Kidney (tissue), 14 donors: ENCODE results near the gene TUBG1. TPM values are rescaled to one million over a fixed set of nuclear protein-coding genes. Genes with fewer than 3 reads are reported as not detected.
"Not testable (repeated sequence)": the region's sequence is repeated elsewhere in the genome, so short reads cannot be mapped to it uniquely, and the experiment has no call there.

ENCODE experiments used
- DNase-seq, 5 donors: peaks; one replicate each; pipeline ENCODE4 v3.0.0-alpha.2; 2013 to 2020
- FAIRE-seq: peaks from 2 replicates; lab custom pipeline; 2012; peaks lifted over from hg19 to GRCh38; lab: Jason Lieb, UNC
- H3K27ac ChIP-seq, 2 donors: one replicate each; pipeline ENCODE4 v1.7.0; 2013; ENCODE audit warnings: low read depth in 2 of 2, low read length in 2 of 2, inconsistent platforms in 1 of 2
- H3K27me3 ChIP-seq: one replicate; pipeline ENCODE4 v1.7.1; 2013; ENCODE audit warnings: low read length, inconsistent platforms; ENCODE audit not compliant: control insufficient read depth, insufficient read depth
- H3K36me3 ChIP-seq, 3 donors: one replicate each; pipeline versions ENCODE4 v1.7.0 to v1.7.1; 2013; ENCODE audit warnings: low read length in 3 of 3, control low read depth in 1 of 3, inconsistent platforms in 1 of 3; ENCODE audit not compliant: insufficient read depth in 3 of 3, control insufficient read depth in 2 of 3
- H3K4me1 ChIP-seq, 3 donors: one replicate each; pipeline versions ENCODE4 v1.7.0 to v1.7.1; 2013; ENCODE audit warnings: low read length in 3 of 3, inconsistent platforms in 1 of 3, low read depth in 1 of 3; ENCODE audit not compliant: control insufficient read depth in 2 of 3, insufficient read depth in 2 of 3
- H3K4me3 ChIP-seq, 3 donors: one replicate each; pipeline versions ENCODE4 v1.7.0 to v1.8.1; 2013; ENCODE audit warnings: low read length in 3 of 3, control low read depth in 1 of 3, inconsistent platforms in 1 of 3
- H3K9ac ChIP-seq, 3 donors: one replicate each; pipeline versions ENCODE4 v1.7.0 to v1.7.1; 2013; ENCODE audit warnings: low read length in 3 of 3, control low read depth in 1 of 3, inconsistent platforms in 1 of 3
- H3K9me3 ChIP-seq, 3 donors: one replicate each; pipeline versions ENCODE4 v1.7.0 to v1.7.1; 2013; ENCODE audit warnings: low read length in 3 of 3, control low read depth in 1 of 3, inconsistent platforms in 1 of 3; ENCODE audit not compliant: control insufficient read depth in 2 of 3, insufficient read depth in 1 of 3
- intact Hi-C: fragments of 100-400 bp; cut with DNase I; formaldehyde crosslinking; loops from one replicate; pipeline ENCODE4 v1.11.1; 2022
- polyA plus RNA-seq: library from polyadenylated mRNA; stranded (reverse); fragments of 350-450 nt; fragmentation: Illumina TruSeq; extraction: RNeasy Lipid Tissue Mini Kit (QIAGEN cat#74804); gene quantifications from one replicate; pipeline ENCODE4 v1.2.3, GENCODE V29; 2014; ENCODE audit warnings: low read depth, low replicate concordance; ENCODE audit not compliant: insufficient read depth
- total RNA-seq: library from RNA; stranded (reverse); fragmentation: NEBNext Ultra II Directional; extraction: Animal tissue kit (Norgen Biotek cat#: 25700); gene quantifications from one replicate; pipeline ENCODE4 v1.2.1, GENCODE V29; 2021
- TF ChIP-seq, protein P1 (sequence below): IDR thresholded peaks from 3 replicates; pipeline ENCODE4 v1.5.1; 2012; ENCODE audit warnings: mild to moderate bottlenecking, moderate library complexity, borderline replicate concordance; ENCODE audit not compliant: insufficient read depth; ENCODE audit errors: extremely low read depth
- donor health status: control.
- donor health status: control.
- donor health status: control.
- donor health status: control.
- donor health status: control.
- donor health status: DM: yes; HTN: yes; CAD: no.
- donor health status: Normal renal cell carcinoma (clear cell type).

TUBG1 gene
- total and polyA plus RNA-seq, 2 donors from 2014 or later: 33.7 to 61.9 TPM

DNA sequence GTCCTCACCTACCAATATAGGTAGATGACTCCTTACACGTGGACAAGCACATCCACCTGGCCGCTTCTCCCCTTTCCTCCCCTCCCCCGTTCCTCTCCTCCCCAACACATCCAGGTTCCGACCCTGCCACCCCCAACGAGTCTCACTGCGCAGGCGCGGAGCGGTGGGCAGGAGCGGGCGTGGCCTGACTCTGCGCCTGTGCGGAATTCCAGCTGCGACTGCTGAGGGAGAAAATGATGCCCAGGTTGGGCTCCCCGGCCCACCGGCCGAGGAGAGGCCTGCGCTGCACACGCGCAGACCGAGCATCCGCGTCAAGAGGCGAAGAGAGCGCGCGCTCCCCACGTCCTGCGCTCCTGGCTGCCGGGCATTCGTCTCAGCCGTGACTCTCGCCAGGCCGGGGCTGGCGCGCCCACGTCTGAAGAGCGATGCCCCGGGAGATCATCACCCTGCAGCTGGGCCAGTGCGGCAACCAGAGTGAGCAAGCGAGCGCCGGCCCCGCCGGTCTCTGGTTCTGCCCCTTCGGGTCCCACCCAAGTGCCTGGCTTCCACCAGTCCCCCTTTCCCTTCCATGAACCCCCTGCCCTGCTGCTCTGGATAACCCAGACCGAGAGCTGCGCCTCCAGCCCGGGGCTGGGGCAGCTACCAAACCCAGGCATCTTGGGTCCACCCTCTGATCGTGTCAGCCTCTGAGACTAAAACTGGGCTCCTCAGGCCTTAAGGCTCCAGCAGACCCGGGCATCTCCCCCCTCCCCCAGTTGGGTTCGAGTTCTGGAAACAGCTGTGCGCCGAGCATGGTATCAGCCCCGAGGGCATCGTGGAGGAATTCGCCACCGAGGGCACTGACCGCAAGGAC, 49.8 kb downstream of the TUBG1 start, which contains the start of gene TUBG2:
Gene TUBG2, plus strand, starts transcription at position 206 of the 853 bp plus-strand sequence. Its CDS starts 220 bp downstream, at position 426.
- H3K36me3 ChIP-seq: peaks cover 0 to 3% (median 3%) of the 10 kb centered on the region in 3 donors
- TF ChIP-seq, protein P1, sequence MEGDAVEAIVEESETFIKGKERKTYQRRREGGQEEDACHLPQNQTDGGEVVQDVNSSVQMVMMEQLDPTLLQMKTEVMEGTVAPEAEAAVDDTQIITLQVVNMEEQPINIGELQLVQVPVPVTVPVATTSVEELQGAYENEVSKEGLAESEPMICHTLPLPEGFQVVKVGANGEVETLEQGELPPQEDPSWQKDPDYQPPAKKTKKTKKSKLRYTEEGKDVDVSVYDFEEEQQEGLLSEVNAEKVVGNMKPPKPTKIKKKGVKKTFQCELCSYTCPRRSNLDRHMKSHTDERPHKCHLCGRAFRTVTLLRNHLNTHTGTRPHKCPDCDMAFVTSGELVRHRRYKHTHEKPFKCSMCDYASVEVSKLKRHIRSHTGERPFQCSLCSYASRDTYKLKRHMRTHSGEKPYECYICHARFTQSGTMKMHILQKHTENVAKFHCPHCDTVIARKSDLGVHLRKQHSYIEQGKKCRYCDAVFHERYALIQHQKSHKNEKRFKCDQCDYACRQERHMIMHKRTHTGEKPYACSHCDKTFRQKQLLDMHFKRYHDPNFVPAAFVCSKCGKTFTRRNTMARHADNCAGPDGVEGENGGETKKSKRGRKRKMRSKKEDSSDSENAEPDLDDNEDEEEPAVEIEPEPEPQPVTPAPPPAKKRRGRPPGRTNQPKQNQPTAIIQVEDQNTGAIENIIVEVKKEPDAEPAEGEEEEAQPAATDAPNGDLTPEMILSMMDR: no peak
- peak within 1 kb of the TSS; percentile 61 to 87 (median 85) for H3K4me3 ChIP-seq
- DNase-seq: peak; percentile 96 to 98 (median 97)
- no peak for FAIRE-seq
- intact Hi-C loops: no loop called here
- H3K9ac ChIP-seq: peak within 1 kb of the TSS; percentile 37 to 75 (median 50)
- H3K4me1 ChIP-seq: peaks cover 0 to 9% (median 8%) of the 10 kb centered on the region in 3 donors
- H3K27me3 ChIP-seq: no peaks in the 10 kb centered on the region
- peak within 1 kb of the TSS; percentile 45 to 82 for H3K27ac ChIP-seq
- no peaks in the 10 kb centered on the region for H3K9me3 ChIP-seq

GRCh38 chr17:42659932-42660274, 50.4 kb downstream of the TUBG1 start:
- peak overlapping the region in 1 of 3 donors; percentile 61 for H3K4me3 ChIP-seq
- H3K9me3 ChIP-seq, H3K27ac ChIP-seq, DNase-seq, intact Hi-C loops, H3K4me1 ChIP-seq, H3K27me3 ChIP-seq, FAIRE-seq, H3K9ac ChIP-seq, H3K36me3 ChIP-seq: not testable (repeated sequence)

- no peak for DNase-seq
- intact Hi-C loops: no loop called here
- Histone ChIP-seq H3K9ac (no peak overlapping the region), H3K27ac (no peak overlapping the region), H3K4me3 (no peak overlapping the region), H3K9me3 (no peaks in the 10 kb centered on the region), H3K36me3 (peaks cover 0 to 3% (median 3%) of the 10 kb centered on the region in 3 donors), H3K27me3 (no peaks in the 10 kb centered on the region), H3K4me1 (peaks cover 0 to 8% (median 6%) of the 10 kb centered on the region in 3 donors)
- TF ChIP-seq, protein P1: no peak
- no peak for FAIRE-seq
These were observed 51.3 kb downstream of the TUBG1 start for GRCh38 chr17:42660692-42661345.

Other genes with a start within 250 kb of the TUBG1 start
- gene STAT3, start 221.2 kb upstream of the TUBG1 start, total RNA-seq: 327 TPM
- 55.6 TPM for gene STAT3, start 221.2 kb upstream of the TUBG1 start, polyA plus RNA-seq
- 204 TPM for gene CAVIN1, start 186.4 kb upstream of the TUBG1 start, total RNA-seq
- 67.1 TPM for gene CAVIN1, start 186.4 kb upstream of the TUBG1 start, polyA plus RNA-seq
- gene ATP6V0A1, start 150.8 kb upstream of the TUBG1 start, total RNA-seq: 110 TPM
- 108 TPM for gene ATP6V0A1, start 150.8 kb upstream of the TUBG1 start, polyA plus RNA-seq
- gene NAGLU, start 73.4 kb upstream of the TUBG1 start, total RNA-seq: 37.5 TPM
- gene NAGLU, start 73.4 kb upstream of the TUBG1 start, polyA plus RNA-seq: 52.7 TPM
- 0.31 TPM for gene HSD17B1, start 56.8 kb upstream of the TUBG1 start, total RNA-seq
- 3.3 TPM for gene HSD17B1, start 56.8 kb upstream of the TUBG1 start, polyA plus RNA-seq
- gene COASY, start 47.5 kb upstream of the TUBG1 start, total RNA-seq: 71.9 TPM
- 145 TPM for gene COASY, start 47.5 kb upstream of the TUBG1 start, polyA plus RNA-seq
- 38.7 TPM for gene MLX, start 42.6 kb upstream of the TUBG1 start, total RNA-seq
- gene MLX, start 42.6 kb upstream of the TUBG1 start, polyA plus RNA-seq: 41.0 TPM
- gene PSMC3IP, start 32.0 kb upstream of the TUBG1 start, total RNA-seq: 5.8 TPM
- 3.6 TPM for gene PSMC3IP, start 32.0 kb upstream of the TUBG1 start, polyA plus RNA-seq
- 69.5 TPM for gene RETREG3, start 309 bp upstream of the TUBG1 start, total RNA-seq
- 22.6 TPM for gene RETREG3, start 309 bp upstream of the TUBG1 start, polyA plus RNA-seq
- 19.9 TPM for gene TUBG2, start 49.6 kb downstream of the TUBG1 start, total RNA-seq
- gene TUBG2, start 49.6 kb downstream of the TUBG1 start, polyA plus RNA-seq: 39.9 TPM
- 21.2 TPM for gene PLEKHH3, start 67.3 kb downstream of the TUBG1 start, total RNA-seq
- 23.2 TPM for gene PLEKHH3, start 67.3 kb downstream of the TUBG1 start, polyA plus RNA-seq
- 1.4 TPM for gene CCR10, start 72.2 kb downstream of the TUBG1 start, total RNA-seq
- 1.7 TPM for gene CCR10, start 72.2 kb downstream of the TUBG1 start, polyA plus RNA-seq
- gene CNTNAP1, start 72.8 kb downstream of the TUBG1 start, total RNA-seq: 9.1 TPM
- gene CNTNAP1, start 72.8 kb downstream of the TUBG1 start, polyA plus RNA-seq: 1.4 TPM
- gene EZH1, start 135.4 kb downstream of the TUBG1 start, total RNA-seq: 59.2 TPM
- 20.8 TPM for gene EZH1, start 135.4 kb downstream of the TUBG1 start, polyA plus RNA-seq
- 55.7 TPM for gene RAMP2, start 151.5 kb downstream of the TUBG1 start, total RNA-seq
- 134 TPM for gene RAMP2, start 151.5 kb downstream of the TUBG1 start, polyA plus RNA-seq
- 85.2 TPM for gene VPS25, start 163.8 kb downstream of the TUBG1 start, total RNA-seq
- gene VPS25, start 163.8 kb downstream of the TUBG1 start, polyA plus RNA-seq: 112 TPM
- gene WNK4, start 170.9 kb downstream of the TUBG1 start, total RNA-seq: 14.9 TPM
- gene WNK4, start 170.9 kb downstream of the TUBG1 start, polyA plus RNA-seq: 26.4 TPM
- 144 TPM for gene COA3, start 189.0 kb downstream of the TUBG1 start, total RNA-seq
- 656 TPM for gene COA3, start 189.0 kb downstream of the TUBG1 start, polyA plus RNA-seq
- gene CNTD1, start 189.2 kb downstream of the TUBG1 start, total RNA-seq: 0.60 TPM
- gene CNTD1, start 189.2 kb downstream of the TUBG1 start, polyA plus RNA-seq: 0.95 TPM
- 95.1 TPM for gene BECN1, start 214.6 kb downstream of the TUBG1 start, total RNA-seq
- gene BECN1, start 214.6 kb downstream of the TUBG1 start, polyA plus RNA-seq: 65.9 TPM
- gene PSME3, start 223.7 kb downstream of the TUBG1 start, total RNA-seq: 115 TPM
- 60.3 TPM for gene PSME3, start 223.7 kb downstream of the TUBG1 start, polyA plus RNA-seq
- gene AOC2, start 234.9 kb downstream of the TUBG1 start, total RNA-seq: 1.2 TPM
- gene AOC2, start 234.9 kb downstream of the TUBG1 start, polyA plus RNA-seq: 0.58 TPM
- gene AOC3, start 241.5 kb downstream of the TUBG1 start, total RNA-seq: 40.6 TPM
- 15.1 TPM for gene AOC3, start 241.5 kb downstream of the TUBG1 start, polyA plus RNA-seq